Mesothelial cell of epicardium (in vitro differentiated cells): Measurements from ENCODE around the gene SYTL5. TPM values are rescaled to one million over a fixed set of nuclear protein-coding genes. Genes with fewer than 3 reads are reported as not detected.
"Not testable (repeated sequence)": the region's sequence is repeated elsewhere in the genome, so short reads cannot be mapped to it uniquely, and the experiment has no call there.

Experiments
- DNase-seq, 2 experiments: peaks; one replicate each; pipeline ENCODE4 v3.0.0; 2021; ENCODE audit warnings: low spot score in 2 of 2; ENCODE audit not compliant: unreplicated experiment in 2 of 2
- H3K27ac Mint-ChIP-seq: 2 replicates; pipeline ENCODE4 v1.8.0; 2021; ENCODE audit warnings: mixed read lengths
- H3K27me3 Mint-ChIP-seq: 2 replicates; pipeline ENCODE4 v1.8.0; 2021; ENCODE audit warnings: low read depth, mixed read lengths
- H3K36me3 Mint-ChIP-seq: 2 replicates; pipeline ENCODE4 v1.8.0; 2021; ENCODE audit warnings: mixed read lengths
- H3K4me1 Mint-ChIP-seq: 2 replicates; pipeline ENCODE4 v1.8.0; 2021; ENCODE audit warnings: mixed read lengths
- H3K4me3 Mint-ChIP-seq: 2 replicates; pipeline ENCODE4 v1.8.0; 2021; ENCODE audit warnings: mild to moderate bottlenecking, moderate library complexity, mixed read lengths
- H3K9me3 Mint-ChIP-seq: 2 replicates; pipeline ENCODE4 v1.8.0; 2021; ENCODE audit warnings: mixed read lengths
- CTCF ChIP-seq: fragments of 200-600 bp; sonication (generic); IDR thresholded peaks from one replicate; pipeline ENCODE4 v1.5.0; 2021; ENCODE audit warnings: antibody characterized with exemption; ENCODE audit not compliant: unreplicated experiment
- total RNA-seq: library from RNA; stranded (reverse); gene quantifications from 3 replicates; pipeline ENCODE4 v1.2.1, GENCODE V29; 2021

SYTL5 gene
- total RNA-seq, 1 donor from 2014 or later, result 2.2 TPM

- Mint-ChIP-seq H3K4me3 (no peak overlapping the region), H3K27ac (no peak overlapping the region), H3K27me3 (no peaks in the 10 kb centered on the region), H3K9me3 (peaks cover 16% of the 10 kb centered on the region), H3K36me3 (no peaks in the 10 kb centered on the region), H3K4me1 (no peaks in the 10 kb centered on the region)
- TF ChIP-seq CTCF, result no peak
- DNase-seq, result no peak
Measured at GRCh38 chrX:37975421-37975820, 30.9 kb upstream of the SYTL5 start.

DNA sequence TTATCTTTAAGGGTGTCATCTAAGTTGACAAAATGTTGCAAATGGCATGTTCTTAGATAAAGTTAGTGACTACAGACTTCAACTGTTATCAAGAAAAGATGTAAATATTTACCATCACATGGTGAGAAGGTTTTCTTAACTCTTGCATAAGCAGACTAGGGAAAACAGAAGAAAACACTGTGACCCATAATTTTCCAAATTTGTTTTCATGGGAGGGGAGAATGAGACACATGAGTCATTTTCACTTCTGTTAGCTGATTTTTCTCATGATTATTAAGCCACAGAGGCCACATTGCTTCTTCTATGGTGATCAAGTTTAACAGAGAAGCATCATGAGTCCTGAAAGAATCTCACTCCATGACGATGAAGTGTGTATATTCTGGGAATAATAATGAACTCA lies 30.2 kb upstream of the SYTL5 start:
- H3K4me1 Mint-ChIP-seq, result no peaks in the 10 kb centered on the region
- no peaks in the 10 kb centered on the region for H3K27me3 Mint-ChIP-seq
- H3K9me3 Mint-ChIP-seq, result peaks cover 19% of the 10 kb centered on the region
- no peak overlapping the region for H3K4me3 Mint-ChIP-seq
- H3K36me3 Mint-ChIP-seq, result no peaks in the 10 kb centered on the region
- TF ChIP-seq CTCF, result no peak
- no peak for DNase-seq
- no peak overlapping the region for H3K27ac Mint-ChIP-seq

DNA sequence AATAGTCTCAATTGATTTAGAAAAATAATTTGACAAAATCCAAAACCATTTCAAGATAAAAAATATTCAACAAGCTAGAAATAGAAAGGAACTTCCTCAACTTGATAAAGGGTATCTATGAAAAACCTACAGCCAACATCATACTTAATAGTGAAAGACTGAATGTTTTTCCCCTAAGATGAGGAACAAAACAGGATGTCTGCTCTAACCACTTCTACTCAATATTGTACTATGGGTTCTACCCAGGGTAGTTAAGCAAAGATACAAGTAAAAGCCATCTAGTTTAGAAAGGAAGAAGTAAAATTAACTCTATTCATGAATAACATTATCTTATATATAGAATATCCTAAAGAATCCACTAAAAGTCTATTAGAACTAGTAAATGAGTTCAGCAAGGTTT lies 21.5 kb upstream of the SYTL5 start:
- no peak for DNase-seq
- Mint-ChIP-seq H3K36me3 (no peaks in the 10 kb centered on the region), H3K9me3 (peaks cover 42% of the 10 kb centered on the region), H3K4me3 (no peak overlapping the region), H3K27ac (no peak overlapping the region), H3K4me1 (no peaks in the 10 kb centered on the region), H3K27me3 (no peaks in the 10 kb centered on the region)
- no peak for TF ChIP-seq CTCF

DNA sequence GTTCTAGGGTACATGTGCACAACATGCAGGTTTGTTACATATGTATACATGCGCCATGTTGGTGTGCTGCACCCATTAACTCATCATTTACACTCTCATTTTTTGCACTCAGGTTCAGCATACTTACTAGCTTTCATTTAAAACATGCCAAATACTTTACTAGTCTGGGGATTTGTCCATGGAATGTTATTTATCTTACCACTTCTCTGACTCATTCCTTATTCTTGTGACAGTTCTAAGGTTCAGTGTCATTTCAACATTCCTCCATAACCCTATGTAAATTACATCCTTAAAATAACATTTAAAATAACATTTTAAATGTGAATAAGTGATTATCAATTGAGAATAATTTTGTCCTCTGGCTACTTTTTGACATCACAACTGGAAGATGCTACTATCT lies 19.5 kb upstream of the SYTL5 start:
- H3K27me3 Mint-ChIP-seq, result no peaks in the 10 kb centered on the region
- H3K9me3 Mint-ChIP-seq, result peaks cover 43% of the 10 kb centered on the region
- no peak overlapping the region for H3K4me3 Mint-ChIP-seq
- no peaks in the 10 kb centered on the region for H3K4me1 Mint-ChIP-seq
- H3K27ac Mint-ChIP-seq, result no peak overlapping the region
- no peak for TF ChIP-seq CTCF
- DNase-seq, result no peak
- no peaks in the 10 kb centered on the region for H3K36me3 Mint-ChIP-seq

- H3K9me3 Mint-ChIP-seq, result peaks cover 23% of the 10 kb centered on the region
- H3K27me3 Mint-ChIP-seq, result no peaks in the 10 kb centered on the region
- H3K36me3 Mint-ChIP-seq, result no peaks in the 10 kb centered on the region
- H3K4me3 Mint-ChIP-seq, result no peak overlapping the region
- DNase-seq, result no peak
- no peak overlapping the region for H3K27ac Mint-ChIP-seq
- TF ChIP-seq CTCF, result no peak
- H3K4me1 Mint-ChIP-seq, result no peaks in the 10 kb centered on the region
Measured at GRCh38 chrX:37989304-37989703, 17.0 kb upstream of the SYTL5 start.

DNA sequence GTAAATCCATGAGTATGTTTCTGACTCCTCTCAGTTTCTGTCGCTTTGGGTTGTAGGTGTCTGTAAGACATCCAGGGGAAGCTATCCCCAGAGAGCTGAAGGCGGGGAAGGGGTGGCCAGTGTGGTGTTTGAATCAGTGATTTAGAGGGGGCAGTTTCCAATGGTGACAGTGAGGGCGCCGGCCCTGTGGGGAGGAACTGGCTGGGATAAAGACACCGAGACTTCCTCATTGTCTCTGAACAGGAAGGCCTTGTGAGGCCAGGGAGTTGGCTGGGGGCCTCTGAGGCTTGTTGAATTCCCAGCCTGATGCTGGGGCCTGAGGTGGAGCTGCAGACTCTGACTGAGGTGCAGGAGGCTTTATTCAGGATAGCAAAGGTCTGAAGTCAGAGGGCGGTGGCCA lies 15.1 kb upstream of the SYTL5 start:
- not testable (repeated sequence) for H3K27me3 Mint-ChIP-seq, H3K4me3 Mint-ChIP-seq, DNase-seq, H3K36me3 Mint-ChIP-seq, H3K4me1 Mint-ChIP-seq, H3K27ac Mint-ChIP-seq
- H3K9me3 Mint-ChIP-seq, result peaks cover 24% of the 10 kb centered on the region
